Testis (tissue), 3 donors: ENCODE measurements around the gene AIFM3. TPM values are rescaled to one million over a fixed set of nuclear protein-coding genes. Genes with fewer than 3 reads are reported as not detected.

Experiments used
- DNase-seq: peaks from one replicate; pipeline ENCODE4 v3.0.0-alpha.2; 2019
- H3K27ac ChIP-seq, 2 donors: fragments of 200-600 bp; sonication (generic); one replicate each; pipeline ENCODE4 v1.5.1; 2019
- H3K27me3 ChIP-seq: fragments of 200-600 bp; sonication (generic); one replicate; pipeline ENCODE4 v1.5.1; 2019
- H3K36me3 ChIP-seq: fragments of 200-600 bp; sonication (generic); one replicate; pipeline ENCODE4 v1.5.1; 2017; ENCODE audit warnings: low read depth; ENCODE audit errors: missing control alignments
- H3K4me1 ChIP-seq: fragments of 200-600 bp; sonication (generic); one replicate; pipeline ENCODE4 v1.5.1; 2019
- H3K4me3 ChIP-seq, 2 donors: fragments of 200-600 bp; sonication (generic); one replicate each; pipeline ENCODE4 v1.5.1; 2017 to 2019
- H3K9me3 ChIP-seq: fragments of 200-600 bp; sonication (generic); one replicate; pipeline ENCODE4 v1.5.1; 2017
- POLR2A ChIP-seq: fragments of 450-650 bp; IDR thresholded peaks from one replicate; pipeline ENCODE4 v1.6.1; 2017; ENCODE audit warnings: antibody characterized with exemption, mild to moderate bottlenecking, moderate library complexity
- WGBS, 2 donors: methylation state at CpG; one replicate each; pipeline ENCODE4 v1.1.5; 2018; 5-methylcytosine and 5-hydroxymethylcytosine counted together
- intact Hi-C: fragments of 100-400 bp; cut with DNase I; formaldehyde crosslinking; loops from one replicate; pipeline ENCODE4 v1.15.1; 2023; ENCODE audit warnings: low total_unique reads
- polyA plus RNA-seq: library from polyadenylated mRNA; stranded (reverse); fragments of 350-450 nt; fragmentation: Illumina TruSeq; extraction: RNeasy Lipid Tissue Mini Kit (QIAGEN cat#74804); gene quantifications from one replicate; pipeline ENCODE4 v1.2.3, GENCODE V29; 2014; ENCODE audit warnings: low read depth, low replicate concordance; ENCODE audit not compliant: insufficient read depth
- total RNA-seq, 2 donors: library from RNA; depleted of rRNA; stranded (reverse); fragments of >200 nt; gene quantifications; one replicate each; pipeline ENCODE4 v1.2.3, GENCODE V29; 2016
- TF ChIP-seq, protein P1 (sequence below), 3 experiments: fragments of 450-650 bp in 2 of 3; fragments of 200-600 bp in 1 of 3; sonication (generic) in 1 of 3; IDR thresholded peaks; one replicate each; pipeline ENCODE4 v1.5.1; 2016 to 2019; ENCODE audit warnings: antibody characterized with exemption in 3 of 3, mild to moderate bottlenecking in 2 of 3, moderate library complexity in 1 of 3

The AIFM3 gene
- total and polyA plus RNA-seq, 3 donors from 2014 or later, result 0.88 to 2.9 (median 1.6) TPM

DNA sequence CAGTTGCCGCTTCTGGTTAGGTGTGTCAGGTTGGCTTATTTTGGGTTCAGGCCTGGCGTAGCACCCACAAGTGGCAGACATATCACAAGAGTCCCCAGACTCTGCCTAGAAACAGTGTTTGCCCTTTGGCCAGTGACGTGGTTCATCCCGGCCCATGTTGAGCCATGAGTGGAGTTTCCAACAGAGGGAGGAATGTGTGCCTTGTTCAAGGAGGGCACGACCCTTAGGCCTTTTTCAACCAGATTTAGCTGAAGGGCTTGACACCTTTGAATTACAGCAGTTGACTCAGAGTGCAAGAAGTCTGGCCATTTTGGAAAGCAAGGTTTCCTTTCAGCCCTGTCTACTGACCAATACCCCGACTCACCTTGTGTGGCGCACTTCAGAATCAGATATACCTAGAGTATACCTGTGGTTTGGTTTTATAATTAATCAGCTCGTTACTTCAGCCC lies 15.1 kb upstream of the AIFM3 start:
- Histone ChIP-seq H3K4me3 (no peak overlapping the region), H3K27me3 (no peaks in the 10 kb centered on the region), H3K27ac (no peak overlapping the region), H3K36me3 (no peaks in the 10 kb centered on the region), H3K9me3 (no peaks in the 10 kb centered on the region), H3K4me1 (no peaks in the 10 kb centered on the region)
- no peak for DNase-seq
- no peak for TF ChIP-seq POLR2A
- TF ChIP-seq, protein P1, sequence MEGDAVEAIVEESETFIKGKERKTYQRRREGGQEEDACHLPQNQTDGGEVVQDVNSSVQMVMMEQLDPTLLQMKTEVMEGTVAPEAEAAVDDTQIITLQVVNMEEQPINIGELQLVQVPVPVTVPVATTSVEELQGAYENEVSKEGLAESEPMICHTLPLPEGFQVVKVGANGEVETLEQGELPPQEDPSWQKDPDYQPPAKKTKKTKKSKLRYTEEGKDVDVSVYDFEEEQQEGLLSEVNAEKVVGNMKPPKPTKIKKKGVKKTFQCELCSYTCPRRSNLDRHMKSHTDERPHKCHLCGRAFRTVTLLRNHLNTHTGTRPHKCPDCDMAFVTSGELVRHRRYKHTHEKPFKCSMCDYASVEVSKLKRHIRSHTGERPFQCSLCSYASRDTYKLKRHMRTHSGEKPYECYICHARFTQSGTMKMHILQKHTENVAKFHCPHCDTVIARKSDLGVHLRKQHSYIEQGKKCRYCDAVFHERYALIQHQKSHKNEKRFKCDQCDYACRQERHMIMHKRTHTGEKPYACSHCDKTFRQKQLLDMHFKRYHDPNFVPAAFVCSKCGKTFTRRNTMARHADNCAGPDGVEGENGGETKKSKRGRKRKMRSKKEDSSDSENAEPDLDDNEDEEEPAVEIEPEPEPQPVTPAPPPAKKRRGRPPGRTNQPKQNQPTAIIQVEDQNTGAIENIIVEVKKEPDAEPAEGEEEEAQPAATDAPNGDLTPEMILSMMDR (IDR thresholded peaks at IDR 0.05), result no peak
- intact Hi-C loops, result no loop called here
- WGBS, 2 donors, result 90 to 91% methylated on average over 8 of the region's 8 CpGs

DNA sequence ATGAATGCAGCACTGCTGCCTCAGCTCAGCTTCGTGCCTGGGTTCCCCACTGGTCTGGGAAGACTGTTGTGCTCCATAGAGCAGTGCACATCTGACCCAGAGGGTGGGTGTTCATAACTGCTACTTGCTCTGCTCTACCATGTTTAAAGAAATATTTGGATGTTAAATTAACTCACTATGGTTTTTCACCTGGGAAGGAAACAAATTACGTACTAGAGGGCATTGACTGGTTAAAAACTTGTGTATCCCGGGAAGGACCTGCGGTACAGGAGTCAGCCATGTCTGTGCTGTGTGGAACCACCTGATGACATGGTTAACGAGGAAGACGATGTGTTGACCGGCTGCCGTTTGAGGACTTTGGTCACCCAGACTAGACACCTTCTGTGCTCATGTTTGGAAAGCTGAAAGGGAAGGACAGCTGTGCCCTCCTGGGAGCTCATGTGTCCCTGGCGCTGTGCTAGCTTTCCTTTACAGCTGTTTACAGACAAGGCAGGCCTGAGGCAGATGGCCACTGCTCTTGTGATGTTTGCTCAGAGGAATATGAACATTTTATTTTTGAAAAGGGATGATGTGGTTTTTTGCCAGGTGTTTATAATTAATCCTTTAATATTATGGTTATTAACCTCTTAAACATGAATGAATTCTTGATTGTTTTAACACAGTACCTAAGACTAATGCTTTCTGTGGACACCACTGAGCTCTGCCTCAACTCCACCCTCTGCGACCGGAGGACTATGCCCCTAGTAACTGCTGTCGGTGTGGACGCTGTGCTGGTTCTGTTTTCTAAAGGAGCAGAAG lies 14.3 kb upstream of the AIFM3 start:
- WGBS, 2 donors, result 83 to 90% methylated on average over 13 of the region's 13 CpGs
- Histone ChIP-seq H3K9me3 (no peaks in the 10 kb centered on the region), H3K4me1 (no peaks in the 10 kb centered on the region), H3K36me3 (no peaks in the 10 kb centered on the region), H3K27ac (no peak overlapping the region), H3K4me3 (no peak overlapping the region), H3K27me3 (no peaks in the 10 kb centered on the region)
- DNase-seq, result no peak
- intact Hi-C loops, result no loop called here
- TF ChIP-seq, protein P1 (IDR thresholded peaks at IDR 0.05), result no peak
- TF ChIP-seq POLR2A, result no peak

DNA sequence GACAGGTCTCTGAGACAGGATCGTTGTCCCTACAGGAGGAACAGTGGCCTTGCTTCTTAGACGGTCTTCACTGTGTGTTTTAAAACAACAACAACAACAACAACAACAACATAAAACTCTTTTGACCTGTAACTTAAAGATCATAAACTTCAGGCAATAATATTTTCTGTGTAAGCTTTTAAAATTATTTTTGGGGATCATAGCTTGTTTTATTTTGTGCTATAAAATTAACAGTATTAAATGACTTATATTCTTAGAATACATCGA lies 13.8 kb upstream of the AIFM3 start:
- no peaks in the 10 kb centered on the region for H3K27me3 ChIP-seq
- H3K36me3 ChIP-seq, result no peaks in the 10 kb centered on the region
- no peak overlapping the region for H3K4me3 ChIP-seq
- H3K27ac ChIP-seq, result no peak overlapping the region
- no peak for TF ChIP-seq POLR2A
- TF ChIP-seq, protein P1 (IDR thresholded peaks at IDR 0.05), result no peak
- H3K9me3 ChIP-seq, result no peaks in the 10 kb centered on the region
- 72 to 76% methylated on average over 3 of the region's 3 CpGs for WGBS, 2 donors
- intact Hi-C loops, result no loop called here
- DNase-seq, result no peak
- no peaks in the 10 kb centered on the region for H3K4me1 ChIP-seq

DNA sequence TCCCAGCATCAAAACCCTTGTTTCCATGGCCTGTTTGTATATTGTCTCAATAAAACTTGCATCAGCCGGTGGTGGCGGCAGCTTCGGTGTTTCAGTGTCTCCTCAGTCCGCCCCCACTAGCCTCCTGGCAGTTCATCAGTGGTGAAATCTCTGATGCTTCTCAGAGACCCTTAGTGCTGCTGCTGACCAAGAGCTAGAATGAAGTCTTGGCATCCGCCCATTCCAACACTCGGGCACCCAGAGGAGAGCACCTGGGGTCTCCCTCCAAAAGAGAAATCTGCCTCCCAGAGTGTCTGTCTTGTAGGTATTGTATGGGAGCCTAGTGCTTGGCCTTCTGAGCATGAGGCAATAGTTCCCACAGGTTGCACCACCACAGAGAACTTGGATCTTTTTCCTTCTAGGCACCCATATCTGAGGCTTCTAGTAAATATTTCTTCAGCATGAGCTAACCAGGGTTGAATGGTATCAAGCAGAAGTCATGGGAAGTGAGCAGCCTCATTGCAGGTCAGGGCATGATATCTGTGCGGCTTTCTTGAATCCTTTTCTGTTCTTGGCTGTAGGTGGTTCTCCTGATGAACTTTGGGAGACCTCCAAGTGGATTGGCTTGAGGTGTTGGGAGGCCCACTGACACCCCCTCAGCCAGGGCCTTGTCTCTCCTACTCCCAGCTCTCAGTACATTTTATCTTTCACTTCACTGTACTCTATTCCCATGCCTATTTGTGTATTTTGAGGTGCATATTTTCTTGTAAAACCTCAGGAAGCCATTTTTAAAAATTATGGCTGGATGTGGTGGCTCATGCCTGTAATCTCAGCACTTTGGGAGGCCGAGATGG lies 13.2 kb upstream of the AIFM3 start:
- H3K4me1 ChIP-seq, result no peaks in the 10 kb centered on the region
- no peak overlapping the region for H3K4me3 ChIP-seq
- TF ChIP-seq, protein P1 (IDR thresholded peaks at IDR 0.05), result no peak
- TF ChIP-seq POLR2A, result no peak
- intact Hi-C loops, result no loop called here
- no peaks in the 10 kb centered on the region for H3K36me3 ChIP-seq
- no peaks in the 10 kb centered on the region for H3K9me3 ChIP-seq
- H3K27me3 ChIP-seq, result no peaks in the 10 kb centered on the region
- 90 to 97% methylated on average over 6 to 8 of the region's 8 CpGs for WGBS, 2 donors
- no peak for DNase-seq
- H3K27ac ChIP-seq, result no peak overlapping the region
